G401 (cell line): ENCODE data around the gene ATXN7L3B. TPM values are rescaled to one million over a fixed set of nuclear protein-coding genes. Genes with fewer than 3 reads are reported as not detected.

Source experiments
- DNase-seq: peaks from one replicate; pipeline ENCODE4 v3.0.0-alpha.2; 2015; ENCODE audit warnings: low spot score
- in situ Hi-C: cut with HindIII; loops from 2 replicates; pipeline ENCODE4 v1.10.0; 2016; ENCODE audit warnings: low sequenced_read_pairs, mixed read lengths
- total RNA-seq: library from RNA; depleted of rRNA; stranded (reverse); fragments of >200 nt; shearing (Covaris generic); gene quantifications from 2 replicates; pipeline ENCODE4 v1.2.3, GENCODE V29; 2014

The ATXN7L3B gene
- total RNA-seq, 1 experiment from 2014 or later, result 44.1 TPM

- in situ Hi-C loops, result no loop called here
- no peak for DNase-seq
Measured at GRCh38 chr12:74539765-74540526, 2.3 kb downstream of the ATXN7L3B start.

- no peak for DNase-seq
- in situ Hi-C loops, result no loop called here
Measured at GRCh38 chr12:74541074-74541473, 3.4 kb downstream of the ATXN7L3B start.

- in situ Hi-C loops, result no loop called here
Measured at GRCh38 chr12:74547249-74547648, 9.6 kb downstream of the ATXN7L3B start.

GRCh38 chr12:74551291-74551690 is 13.7 kb downstream of the ATXN7L3B start:
- DNase-seq, result no peak
- in situ Hi-C loops, result no loop called here

More at GRCh38 chr12:74547249-74547648, 9.6 kb downstream of the ATXN7L3B start:
- no peak for DNase-seq

GRCh38 chr12:74552201-74552600 is 14.6 kb downstream of the ATXN7L3B start:
- DNase-seq, result no peak
- in situ Hi-C loops, result no loop called here

- in situ Hi-C loops, result no loop called here
- no peak for DNase-seq
Measured at GRCh38 chr12:74559728-74560127, 22.1 kb downstream of the ATXN7L3B start.

GRCh38 chr12:74563927-74564326 is 26.3 kb downstream of the ATXN7L3B start:
- in situ Hi-C loops, result no loop called here
- no peak for DNase-seq

GRCh38 chr12:74578486-74578885 is 40.9 kb downstream of the ATXN7L3B start:
- DNase-seq, result no peak
- in situ Hi-C loops, result no loop called here

GRCh38 chr12:74579446-74579845 is 41.8 kb downstream of the ATXN7L3B start:
- no peak for DNase-seq
- in situ Hi-C loops, result no loop called here

- in situ Hi-C loops, result no loop called here
Measured at GRCh38 chr12:74579981-74580380, 42.3 kb downstream of the ATXN7L3B start.

GRCh38 chr12:74581439-74581838 is 43.8 kb downstream of the ATXN7L3B start:
- in situ Hi-C loops, result no loop called here

More at GRCh38 chr12:74579981-74580380, 42.3 kb downstream of the ATXN7L3B start:
- DNase-seq, result no peak

GRCh38 chr12:74584483-74585062 is 46.9 kb downstream of the ATXN7L3B start:
- no peak for DNase-seq
- in situ Hi-C loops, result no loop called here

More at GRCh38 chr12:74581439-74581838, 43.8 kb downstream of the ATXN7L3B start:
- no peak for DNase-seq

- no peak for DNase-seq
- in situ Hi-C loops, result no loop called here
Measured at GRCh38 chr12:74586251-74586650, 48.6 kb downstream of the ATXN7L3B start.
